NT2/D1 (cell line): Measurements from ENCODE around the gene CFAP20DC.

Experiments
- YY1 ChIP-seq: IDR thresholded peaks from 2 replicates; pipeline ENCODE4 v1.6.1; 2011; ENCODE audit not compliant: insufficient read length, insufficient read depth
- ZNF274 ChIP-seq: IDR thresholded peaks from 2 replicates; pipeline ENCODE4 v1.6.1; 2011; ENCODE audit warnings: mild to moderate bottlenecking, low read depth, low read length

- TF ChIP-seq YY1: no peak
- TF ChIP-seq ZNF274: no peak
Observed at GRCh38 chr3:58800940-58801339, 248.9 kb downstream of the CFAP20DC start.
